ACHN (cell line): ENCODE results near the gene TPD52L1.

Experiments
- DNase-seq: peaks from one replicate; pipeline ENCODE4 v3.0.0-alpha.2; 2015
- in situ Hi-C: cut with HindIII; loops from 2 replicates; pipeline ENCODE4 v1.10.0; 2017; ENCODE audit warnings: low sequenced_read_pairs, low pct_ligation_motif_present, low pct_unique_long_range_greater_than_20kb

TPD52L1 gene

GRCh38 chr6:125166711-125167110 is 13.1 kb downstream of the TPD52L1 start:
- no peak for DNase-seq
- in situ Hi-C loops = no loop called here

GRCh38 chr6:125167579-125167978 is 14.0 kb downstream of the TPD52L1 start:
- in situ Hi-C loops = no loop called here
- DNase-seq = no peak

- in situ Hi-C loops = no loop called here
- DNase-seq = no peak
Measured at GRCh38 chr6:125169058-125169457, 15.5 kb downstream of the TPD52L1 start.

GRCh38 chr6:125169522-125169921 is 15.9 kb downstream of the TPD52L1 start:
- no peak for DNase-seq

GRCh38 chr6:125170376-125170775 is 16.8 kb downstream of the TPD52L1 start:
- in situ Hi-C loops = no loop called here
- DNase-seq = no peak

More at GRCh38 chr6:125169522-125169921, 15.9 kb downstream of the TPD52L1 start:
- in situ Hi-C loops = no loop called here

GRCh38 chr6:125173341-125174095 is 19.9 kb downstream of the TPD52L1 start:
- in situ Hi-C loops = no loop called here
- DNase-seq = no peak

- in situ Hi-C loops = no loop called here
- DNase-seq = no peak
Measured at GRCh38 chr6:125174626-125175025, 21.1 kb downstream of the TPD52L1 start.

- DNase-seq = no peak
- in situ Hi-C loops = no loop called here
Measured at GRCh38 chr6:125175466-125176048, 22.0 kb downstream of the TPD52L1 start.

- in situ Hi-C loops = no loop called here
- no peak for DNase-seq
Measured at GRCh38 chr6:125182237-125183008, 28.9 kb downstream of the TPD52L1 start.

- in situ Hi-C loops = no loop called here
- no peak for DNase-seq
Measured at GRCh38 chr6:125183391-125183790, 29.8 kb downstream of the TPD52L1 start.

- DNase-seq = peak; percentile 80
- in situ Hi-C loops = no loop called here
Measured at GRCh38 chr6:125188037-125188436, 34.5 kb downstream of the TPD52L1 start.

GRCh38 chr6:125188594-125189203 is 35.1 kb downstream of the TPD52L1 start:
- DNase-seq = peak; percentile 36
- in situ Hi-C loops = no loop called here

- in situ Hi-C loops = no loop called here
Measured at GRCh38 chr6:125189494-125189893, 35.9 kb downstream of the TPD52L1 start.

GRCh38 chr6:125190667-125191066 is 37.1 kb downstream of the TPD52L1 start:
- no peak for DNase-seq

More at GRCh38 chr6:125189494-125189893, 35.9 kb downstream of the TPD52L1 start:
- no peak for DNase-seq

GRCh38 chr6:125191916-125192609 is 38.5 kb downstream of the TPD52L1 start:
- in situ Hi-C loops = no loop called here

More at GRCh38 chr6:125190667-125191066, 37.1 kb downstream of the TPD52L1 start:
- in situ Hi-C loops = no loop called here

GRCh38 chr6:125192610-125192930 is 39.0 kb downstream of the TPD52L1 start:
- in situ Hi-C loops = no loop called here

More at GRCh38 chr6:125191916-125192609, 38.5 kb downstream of the TPD52L1 start:
- peak; percentile 84 for DNase-seq

GRCh38 chr6:125193208-125193607 is 39.6 kb downstream of the TPD52L1 start:
- DNase-seq = no peak
- in situ Hi-C loops = no loop called here

More at GRCh38 chr6:125192610-125192930, 39.0 kb downstream of the TPD52L1 start:
- no peak for DNase-seq

GRCh38 chr6:125194941-125195340 is 41.4 kb downstream of the TPD52L1 start:
- no peak for DNase-seq

More at GRCh38 chr6:125194941-125195340, 41.4 kb downstream of the TPD52L1 start:
- in situ Hi-C loops = no loop called here
